Peyer's patch (tissue), 4 donors: ENCODE data around the gene CDK6.

Experiments
- CTCF ChIP-seq, 6 experiments: fragments of 450-650 bp in 4 of 6; fragments of 200-600 bp in 2 of 6; sonication (generic) in 1 of 6; IDR thresholded peaks; one replicate each; pipeline ENCODE4 v1.5.1; 2017 to 2019; ENCODE audit warnings: antibody characterized with exemption in 6 of 6, mild to moderate bottlenecking in 3 of 6, moderate library complexity in 1 of 6
- POLR2A ChIP-seq, 2 donors: fragments of 450-650 bp; IDR thresholded peaks; one replicate each; pipeline ENCODE4 v1.5.1; 2017; ENCODE audit warnings: antibody characterized with exemption in 2 of 2, mild to moderate bottlenecking in 2 of 2, moderate library complexity in 2 of 2

- TF ChIP-seq CTCF (IDR thresholded peaks at IDR 0.05) (no peak), POLR2A (IDR thresholded peaks at IDR 0.05) (no peak)
These were observed 233.3 kb downstream of the CDK6 start for GRCh38 chr7:92603089-92603445.
